HG02973 (cell line): Measurements from ENCODE around the gene CAPN14.
A peak's percentile ranks its signal among the peaks of the same experiment; 100 is the strongest.

Experiments used
- ATAC-seq: cut with Tn5 transposase; IDR thresholded peaks from one replicate; pipeline ENCODE4 v1.9.1; 2021; ENCODE audit warnings: moderate library complexity; ENCODE audit not compliant: unreplicated experiment

CAPN14 gene, protein sequence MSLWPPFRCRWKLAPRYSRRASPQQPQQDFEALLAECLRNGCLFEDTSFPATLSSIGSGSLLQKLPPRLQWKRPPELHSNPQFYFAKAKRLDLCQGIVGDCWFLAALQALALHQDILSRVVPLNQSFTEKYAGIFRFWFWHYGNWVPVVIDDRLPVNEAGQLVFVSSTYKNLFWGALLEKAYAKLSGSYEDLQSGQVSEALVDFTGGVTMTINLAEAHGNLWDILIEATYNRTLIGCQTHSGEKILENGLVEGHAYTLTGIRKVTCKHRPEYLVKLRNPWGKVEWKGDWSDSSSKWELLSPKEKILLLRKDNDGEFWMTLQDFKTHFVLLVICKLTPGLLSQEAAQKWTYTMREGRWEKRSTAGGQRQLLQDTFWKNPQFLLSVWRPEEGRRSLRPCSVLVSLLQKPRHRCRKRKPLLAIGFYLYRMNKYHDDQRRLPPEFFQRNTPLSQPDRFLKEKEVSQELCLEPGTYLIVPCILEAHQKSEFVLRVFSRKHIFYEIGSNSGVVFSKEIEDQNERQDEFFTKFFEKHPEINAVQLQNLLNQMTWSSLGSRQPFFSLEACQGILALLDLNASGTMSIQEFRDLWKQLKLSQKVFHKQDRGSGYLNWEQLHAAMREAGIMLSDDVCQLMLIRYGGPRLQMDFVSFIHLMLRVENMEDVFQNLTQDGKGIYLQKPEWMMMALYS

GRCh38 chr2:31217465-31218200 lies at the start of gene CAPN14:
Gene CAPN14, minus strand, starts transcription at chr2:31217515. Its CDS starts 12,068 bp downstream, at chr2:31205447.
- no peak for ATAC-seq

DNA sequence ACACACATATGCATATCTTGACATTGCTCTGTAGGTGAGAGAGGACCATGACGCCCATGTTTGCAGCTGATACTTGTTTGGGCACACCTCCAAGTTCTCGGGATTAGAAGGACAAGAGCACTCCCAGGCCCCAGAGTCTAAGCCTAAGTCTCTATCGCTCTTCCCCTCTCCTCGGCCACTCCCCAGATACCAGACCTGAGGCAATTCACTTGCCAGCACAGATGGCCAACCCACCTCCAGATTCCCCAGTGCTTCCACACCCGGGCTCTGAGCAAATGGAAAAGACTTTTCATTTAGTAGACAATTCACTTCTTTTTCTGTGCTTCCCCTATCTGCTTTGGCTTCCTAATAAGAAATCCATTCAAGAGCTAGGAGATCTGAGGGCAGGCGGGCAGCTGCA lies 49.5 kb upstream of the CAPN14 start:
- no peak for ATAC-seq

GRCh38 chr2:31265234-31265633 lies 47.9 kb upstream of the CAPN14 start:
- ATAC-seq = no peak

DNA sequence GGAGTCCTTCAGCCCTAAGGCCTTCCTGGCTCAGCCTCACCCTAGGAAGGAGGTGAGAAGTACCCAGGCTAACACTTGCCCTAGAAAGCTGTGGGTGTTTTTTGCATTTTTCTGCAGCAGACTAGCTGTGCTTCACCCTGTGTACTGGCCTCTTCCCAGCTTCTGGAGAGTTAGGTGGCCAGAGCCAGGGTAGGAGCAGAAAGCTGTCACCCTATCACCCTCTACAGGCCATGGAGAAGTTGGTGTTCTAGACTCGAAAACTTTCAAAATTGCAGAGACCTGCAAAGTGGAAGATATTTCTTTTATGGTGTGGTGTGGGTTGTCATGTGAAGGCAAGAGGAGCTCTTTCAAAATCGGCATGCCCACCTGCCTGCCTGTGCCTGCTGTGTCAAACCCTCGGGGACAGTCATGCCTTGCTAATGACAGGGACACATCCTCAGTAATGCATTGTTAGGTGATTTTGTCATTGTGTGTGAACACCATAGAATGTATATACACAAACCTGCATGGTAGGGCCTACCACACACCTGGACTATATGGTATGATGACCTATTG lies 46.4 kb upstream of the CAPN14 start:
- ATAC-seq = no peak

DNA sequence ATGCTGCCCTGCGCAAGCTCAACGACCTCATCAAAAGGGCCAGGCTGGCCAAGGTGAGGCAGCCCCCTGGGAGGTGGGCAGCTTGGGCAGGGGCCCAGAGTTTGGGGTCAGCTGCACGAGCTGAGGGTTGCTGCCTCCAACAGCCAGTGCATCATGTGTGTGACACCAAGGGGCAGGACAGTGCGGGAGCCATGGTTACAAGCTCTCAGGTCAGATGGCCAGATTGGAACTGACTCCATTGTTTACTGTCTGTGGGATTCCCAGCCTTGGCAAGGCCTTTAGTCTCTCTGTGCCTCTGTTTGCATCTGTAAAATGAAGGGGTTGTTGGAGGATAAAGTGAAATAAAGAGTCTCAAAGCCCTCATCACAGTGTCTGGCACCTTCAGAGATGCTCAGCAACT lies 43.6 kb upstream of the CAPN14 start:
- ATAC-seq = no peak

DNA sequence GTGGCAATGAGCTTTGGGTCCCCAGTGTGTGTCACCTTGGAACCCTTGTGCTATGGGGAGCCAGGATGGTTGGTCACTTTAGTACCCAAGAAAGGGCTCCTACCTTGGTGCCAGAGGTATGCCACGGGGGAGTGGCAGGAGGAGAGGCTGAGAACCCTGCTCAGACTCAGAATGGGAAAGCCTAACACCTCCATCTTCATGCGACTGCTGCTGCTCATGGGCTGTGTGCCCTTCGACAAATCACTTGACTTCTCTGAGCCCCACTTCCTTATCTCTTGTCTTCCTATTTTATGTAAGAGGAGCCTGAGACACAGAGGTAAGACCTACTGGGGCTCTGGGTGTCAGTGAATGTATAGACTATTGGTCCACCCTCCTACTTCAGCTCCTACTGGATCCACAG lies 41.8 kb upstream of the CAPN14 start:
- no peak for ATAC-seq

GRCh38 chr2:31258351-31258750 lies 41.0 kb upstream of the CAPN14 start:
- ATAC-seq = peak; percentile 54

DNA sequence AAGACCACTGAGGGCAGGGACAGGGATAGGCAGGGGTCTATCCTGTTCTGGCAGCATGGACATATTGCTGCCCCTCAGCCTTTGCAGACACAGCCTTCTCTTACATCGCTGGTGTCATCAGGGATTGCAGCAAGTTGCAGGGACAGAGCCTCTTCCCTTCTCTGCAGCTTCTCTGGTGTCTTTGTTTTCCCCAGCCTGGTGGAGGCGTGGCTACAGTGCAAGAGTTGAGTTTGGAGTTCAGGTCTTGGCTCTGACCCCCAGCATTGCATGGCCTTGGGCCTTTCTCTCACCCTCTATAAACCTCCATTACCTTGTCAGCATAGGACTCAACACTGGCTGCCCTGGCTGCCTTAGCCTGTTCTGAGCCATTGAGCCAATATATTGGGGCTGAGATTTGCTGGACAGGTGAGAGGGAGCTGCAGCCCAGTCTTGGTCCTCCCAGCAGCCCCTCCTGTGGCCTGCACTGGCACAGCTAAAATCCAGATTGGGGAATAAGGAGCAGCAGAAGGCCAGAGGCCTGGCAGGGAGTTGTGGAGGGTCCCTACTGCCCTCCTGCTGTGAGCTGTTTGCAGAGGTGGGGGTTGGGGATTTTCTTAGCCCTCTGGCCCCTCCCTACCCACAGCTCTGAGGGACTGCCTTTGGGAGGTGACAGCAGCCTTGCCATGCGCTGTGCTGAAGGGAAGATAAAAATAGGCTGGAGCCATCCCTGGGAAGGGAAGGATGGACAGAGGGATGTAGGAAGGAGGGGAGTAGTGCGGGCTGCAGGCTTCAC lies 39.5 kb upstream of the CAPN14 start:
- ATAC-seq = peak; percentile 8

GRCh38 chr2:31255911-31256571 lies 38.7 kb upstream of the CAPN14 start:
- ATAC-seq = peak; percentile 60

DNA sequence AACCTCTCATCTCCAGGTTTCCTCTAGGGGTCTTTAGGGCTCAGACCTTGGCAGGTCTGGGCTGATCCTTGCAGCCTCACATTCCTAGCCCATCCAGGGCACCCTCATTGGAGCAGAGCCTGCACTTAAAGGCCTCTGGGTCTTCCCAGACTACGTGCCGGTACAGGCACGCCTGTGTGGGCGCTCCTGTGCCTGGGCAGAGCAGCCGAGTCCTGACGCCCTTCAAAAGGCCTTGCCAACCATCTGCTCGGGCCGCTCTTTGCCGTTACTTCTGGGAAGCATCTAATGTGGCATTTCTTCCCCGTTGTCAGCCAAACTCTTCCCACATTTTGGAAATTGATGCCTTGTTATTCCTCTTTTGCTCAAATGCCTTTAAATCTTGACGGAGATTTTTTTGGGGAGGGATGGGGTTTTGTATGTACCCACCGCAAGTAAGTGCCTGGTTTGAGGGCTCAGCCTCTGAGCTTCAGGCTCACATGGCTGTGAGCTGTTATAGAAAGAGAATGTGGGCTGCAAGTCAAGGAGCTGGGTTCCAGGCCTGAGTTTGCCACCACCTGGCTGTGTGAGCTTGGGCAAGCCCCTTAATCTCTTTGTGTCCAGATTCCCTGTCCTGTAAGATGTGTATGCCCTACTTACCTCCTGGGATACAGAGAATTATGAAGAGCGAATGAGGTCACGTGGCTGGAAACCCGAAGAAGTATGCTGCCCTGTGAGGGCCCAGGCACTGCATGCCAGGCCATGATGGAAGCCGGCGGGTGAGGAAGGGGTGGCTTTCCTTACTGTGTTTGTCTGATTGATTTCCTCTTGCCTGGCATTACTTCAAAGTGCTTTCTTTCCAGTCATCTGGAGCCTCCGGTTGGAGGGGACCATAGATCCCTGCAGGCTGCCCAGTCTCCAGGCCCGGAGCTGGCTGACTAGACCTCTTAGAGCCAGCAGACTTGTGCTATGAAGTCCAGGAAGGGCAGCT lies 37.2 kb upstream of the CAPN14 start:
- no peak for ATAC-seq

GRCh38 chr2:31253356-31254131 lies 36.2 kb upstream of the CAPN14 start:
- ATAC-seq = no peak

DNA sequence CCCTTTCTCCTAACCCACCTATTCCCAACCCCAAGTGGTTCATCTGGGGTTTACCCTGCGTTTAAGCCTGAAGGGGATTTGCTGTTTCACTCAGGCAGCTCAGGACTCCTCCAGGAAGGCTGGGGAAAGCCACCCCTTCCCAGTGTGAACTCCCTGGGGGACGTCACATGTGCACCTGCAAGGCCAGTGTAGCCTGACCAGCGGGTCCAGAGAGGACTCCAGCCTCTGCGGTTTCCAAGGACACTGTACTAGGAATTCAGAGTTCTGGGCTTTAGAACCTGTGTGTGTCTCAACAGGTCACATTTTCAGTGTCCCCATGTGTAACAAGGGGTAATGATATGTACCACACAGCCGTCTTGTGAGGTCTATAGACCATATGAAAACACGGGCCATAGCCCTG lies 34.5 kb upstream of the CAPN14 start:
- ATAC-seq = no peak

GRCh38 chr2:31251018-31251417 lies 33.7 kb upstream of the CAPN14 start:
- ATAC-seq = no peak

GRCh38 chr2:31249009-31249690 lies 31.8 kb upstream of the CAPN14 start:
- ATAC-seq = no peak

DNA sequence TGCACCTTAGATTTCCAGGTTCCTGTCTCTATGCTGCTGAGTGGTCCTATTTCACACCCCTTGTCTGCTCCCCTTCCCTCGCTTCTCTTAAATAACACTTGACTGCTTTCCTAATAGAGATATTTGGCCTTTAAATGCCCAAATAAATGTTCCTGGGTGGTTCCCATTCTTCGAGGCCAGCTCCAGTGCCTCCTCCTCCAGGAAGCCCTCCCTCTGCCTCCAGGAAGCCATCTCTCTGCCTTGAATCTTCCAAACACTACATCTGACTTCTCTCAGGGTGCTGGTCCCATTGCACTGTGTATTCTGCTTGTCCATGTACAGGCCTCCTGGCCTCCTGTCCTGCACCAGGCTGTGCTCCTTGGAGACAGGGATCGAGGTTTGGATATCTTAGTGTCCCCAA lies 30.8 kb upstream of the CAPN14 start:
- no peak for ATAC-seq

GRCh38 chr2:31247711-31248110 lies 30.4 kb upstream of the CAPN14 start:
- no peak for ATAC-seq

GRCh38 chr2:31246184-31246852 lies 29.0 kb upstream of the CAPN14 start:
- ATAC-seq = no peak
